HG02623 (cell line): Measurements from ENCODE around the gene NDUFA12.
"Not testable (repeated sequence)": the region's sequence is repeated elsewhere in the genome, so short reads cannot be mapped to it uniquely, and the experiment has no call there.

Source experiments
- ATAC-seq: cut with Tn5 transposase; IDR thresholded peaks from one replicate; pipeline ENCODE4 v1.9.1; 2021; ENCODE audit warnings: moderate library complexity; ENCODE audit not compliant: unreplicated experiment

The NDUFA12 gene

GRCh38 chr12:95003213-95003920 is at the start of gene NDUFA12:
TSS of gene NDUFA12 (minus strand) at chr12:95003697. CDS start at chr12:95003680, 17 bp downstream.
- peak; percentile 99 for ATAC-seq

DNA sequence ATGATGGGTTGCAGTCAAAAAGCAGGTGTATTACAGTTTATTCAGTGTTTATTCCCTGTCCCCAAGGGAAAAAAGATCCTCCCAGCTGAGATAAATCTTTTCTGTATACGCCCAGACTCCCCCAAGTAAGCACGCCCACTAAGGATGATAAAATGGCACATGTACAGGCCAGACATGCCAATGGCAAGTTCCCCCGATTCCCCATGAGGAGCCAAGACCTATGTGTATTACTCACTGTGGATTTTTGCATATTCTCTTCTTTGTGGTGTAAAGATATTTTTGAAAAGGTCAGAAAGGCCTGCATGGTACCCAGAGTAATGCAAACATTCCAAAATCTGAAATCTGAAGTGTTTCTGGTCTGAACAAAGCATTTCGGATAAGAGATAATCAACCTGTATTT is 47.7 kb upstream of the NDUFA12 start:
- no peak for ATAC-seq

- no peak for ATAC-seq
These were observed 34.4 kb upstream of the NDUFA12 start for GRCh38 chr12:95037906-95038305.

DNA sequence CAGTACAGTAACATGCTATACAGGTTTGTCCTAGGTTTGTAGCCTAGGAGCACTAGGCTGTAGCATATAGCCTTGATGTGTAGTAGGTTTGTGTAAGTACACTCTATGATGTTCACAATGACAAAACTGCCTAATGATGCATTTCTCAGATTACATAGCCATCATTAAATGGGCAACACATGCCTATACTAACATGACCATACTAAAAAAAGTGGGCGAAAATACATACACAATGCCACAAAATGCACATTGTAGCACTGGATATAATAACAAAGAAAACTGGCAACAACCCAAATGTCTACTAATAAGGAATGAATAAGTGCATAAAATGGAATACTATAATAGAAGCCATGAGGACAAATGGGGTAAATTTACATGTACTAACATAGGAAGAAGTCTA is 31.3 kb upstream of the NDUFA12 start:
- no peak for ATAC-seq

DNA sequence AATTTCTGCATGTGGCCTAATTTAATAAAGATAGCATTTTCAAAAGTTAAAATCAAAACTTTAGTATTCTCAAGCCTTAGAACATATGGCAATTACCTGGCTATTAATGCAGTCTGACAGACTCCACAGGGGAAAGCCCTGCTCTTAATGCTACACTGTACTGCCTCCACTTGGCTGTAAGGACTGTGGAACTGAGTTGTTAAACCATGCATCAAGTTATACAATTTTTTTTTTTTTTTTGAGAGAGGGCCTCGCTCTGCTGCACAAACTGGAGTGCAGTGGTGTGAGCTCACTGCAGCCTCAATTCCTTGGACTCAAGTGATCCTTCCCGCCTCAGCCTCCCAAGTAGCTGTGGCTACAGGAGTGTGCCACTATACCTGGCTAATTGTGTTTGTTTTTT is 19.0 kb upstream of the NDUFA12 start:
- no peak for ATAC-seq

DNA sequence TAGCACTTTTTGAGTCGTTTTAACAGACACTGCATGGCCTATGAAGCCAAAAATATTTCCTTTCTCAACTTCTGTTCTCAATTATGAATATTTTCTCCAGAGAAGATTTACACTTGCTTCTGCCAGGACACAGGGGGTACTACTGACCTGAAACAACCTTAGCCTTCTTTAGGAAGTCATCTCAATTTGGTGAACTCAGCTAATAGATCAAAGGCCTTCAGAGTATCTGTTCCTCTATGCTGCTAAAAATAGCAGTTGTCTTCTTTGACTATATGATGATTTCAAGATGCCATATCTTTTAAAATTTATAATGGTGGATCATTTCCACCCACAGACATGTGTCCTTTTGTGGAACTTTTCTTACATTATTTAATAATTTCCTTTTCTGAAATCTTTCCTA is 14.0 kb upstream of the NDUFA12 start:
- ATAC-seq: no peak

DNA sequence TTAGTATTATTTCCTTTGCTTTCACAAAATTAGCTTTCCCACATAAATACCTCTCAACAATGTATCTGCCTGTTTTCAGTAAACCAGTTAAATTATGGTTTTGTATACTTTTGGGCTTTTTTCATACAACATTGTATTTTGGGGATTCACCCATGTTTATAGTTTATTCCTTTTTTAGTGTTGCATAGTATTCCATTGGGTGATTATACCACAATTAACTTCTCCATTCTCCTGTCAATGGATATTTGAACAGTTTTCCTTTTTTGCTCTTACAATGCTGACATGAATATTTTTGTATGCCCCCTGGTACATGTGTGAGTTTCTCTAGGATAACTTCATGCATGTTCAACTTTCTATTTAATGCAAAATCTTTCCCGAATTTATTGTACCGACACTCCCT is 12.6 kb upstream of the NDUFA12 start:
- ATAC-seq: no peak

GRCh38 chr12:95014554-95014953 is 11.1 kb upstream of the NDUFA12 start:
- no peak for ATAC-seq

DNA sequence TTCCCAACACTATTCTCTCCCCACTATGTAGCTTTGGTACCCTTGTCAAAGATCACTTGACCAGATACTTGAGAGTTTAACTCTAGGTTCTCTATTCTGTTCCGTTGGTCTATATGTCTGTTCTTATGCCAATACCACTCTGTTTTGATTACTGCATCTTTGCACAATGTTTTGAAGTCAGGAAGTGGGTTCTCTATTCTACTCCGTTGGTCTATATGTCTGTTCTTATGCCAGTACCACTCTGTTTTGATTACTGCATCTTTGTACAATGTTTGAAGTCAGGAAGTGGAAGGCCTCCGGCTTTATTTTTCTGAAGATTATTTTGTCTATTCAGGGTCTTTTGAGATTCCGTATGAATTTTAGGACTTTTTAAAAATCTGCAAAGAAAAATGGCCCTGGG is 2.7 kb upstream of the NDUFA12 start:
- no peak for ATAC-seq

GRCh38 chr12:95004610-95005009 is 1.1 kb upstream of the NDUFA12 start:
- ATAC-seq: no peak

GRCh38 chr12:95003921-95004272 is 400 bp upstream of the NDUFA12 start:
- ATAC-seq: peak; percentile 12

GRCh38 chr12:95002754-95003153 is 743 bp downstream of the NDUFA12 start:
- ATAC-seq: no peak

GRCh38 chr12:94998326-94998725 is 5.2 kb downstream of the NDUFA12 start:
- ATAC-seq: no peak

DNA sequence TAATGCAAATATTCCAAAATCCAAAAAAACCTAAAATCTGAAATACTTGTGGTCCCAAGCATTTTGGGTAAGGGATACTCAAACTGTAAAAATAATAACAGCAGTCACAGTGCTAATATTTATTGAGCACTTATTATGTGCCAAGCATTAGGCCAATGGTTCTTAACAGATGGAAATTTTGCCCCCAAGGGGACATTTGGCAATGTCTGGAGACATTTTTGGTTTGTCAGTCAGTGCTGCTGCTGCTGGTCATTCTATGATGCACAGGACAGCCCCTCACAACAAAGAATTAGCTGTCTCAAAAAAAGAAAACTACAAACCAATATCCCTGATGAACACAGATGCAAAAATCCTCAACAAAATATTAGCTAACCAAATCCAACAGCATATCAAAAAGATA is 5.8 kb downstream of the NDUFA12 start:
- ATAC-seq: no peak

DNA sequence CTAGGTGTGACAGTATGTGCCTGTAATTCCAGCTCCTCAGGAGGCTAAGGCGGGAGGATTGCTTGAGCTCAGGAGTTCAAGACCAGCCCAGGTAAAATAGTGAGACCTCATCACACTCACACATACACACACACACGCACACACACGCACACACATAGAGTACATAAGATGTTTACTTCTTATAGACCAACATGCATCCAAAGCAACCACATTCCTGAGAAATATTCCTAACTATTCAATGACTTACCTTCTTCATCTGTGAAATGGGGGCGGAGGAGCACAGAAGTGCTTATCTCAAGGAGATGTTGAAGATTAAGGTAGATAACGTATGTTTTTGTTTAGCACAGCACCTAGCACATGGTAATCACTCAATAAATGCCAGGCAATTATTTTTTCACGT is 6.4 kb downstream of the NDUFA12 start:
- no peak for ATAC-seq

DNA sequence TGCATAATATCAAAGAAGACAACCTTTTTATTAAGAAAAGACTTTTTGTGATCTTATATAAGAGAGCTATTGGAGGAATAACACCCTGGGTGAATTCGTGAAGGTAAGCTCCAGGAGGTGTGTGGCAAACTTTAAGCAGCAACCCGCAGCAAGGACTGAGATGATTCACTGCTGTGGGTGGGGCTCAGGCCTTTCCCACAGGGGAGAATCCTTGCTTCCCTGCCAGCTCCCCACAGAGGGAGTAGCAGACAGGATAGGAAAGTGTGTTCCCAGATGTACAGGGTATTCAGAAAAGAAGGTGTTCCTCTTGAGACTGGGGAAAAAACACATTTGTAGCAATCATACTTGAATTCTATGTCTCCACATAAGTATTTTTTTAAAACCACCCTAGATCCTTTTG is 9.2 kb downstream of the NDUFA12 start:
- ATAC-seq: no peak

DNA sequence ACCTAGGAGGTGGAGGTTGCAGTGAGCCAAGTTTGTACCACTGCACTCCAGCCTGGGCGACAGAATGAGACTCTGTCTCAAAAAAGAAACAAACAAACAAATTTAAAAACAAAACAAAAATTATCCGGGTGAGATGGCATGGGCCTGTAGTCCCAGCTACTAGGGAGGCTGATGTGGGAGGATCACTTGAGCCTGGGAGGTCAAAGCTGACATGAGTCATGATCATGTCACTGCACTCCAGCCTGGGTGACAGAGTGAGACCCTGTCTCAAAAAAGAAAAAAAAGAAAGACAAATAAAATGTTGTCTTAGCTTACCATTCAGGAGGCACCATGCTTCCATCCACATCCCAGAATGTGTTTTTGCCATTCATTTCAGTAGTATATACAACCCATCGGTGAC is 9.6 kb downstream of the NDUFA12 start:
- ATAC-seq: not testable (repeated sequence)

DNA sequence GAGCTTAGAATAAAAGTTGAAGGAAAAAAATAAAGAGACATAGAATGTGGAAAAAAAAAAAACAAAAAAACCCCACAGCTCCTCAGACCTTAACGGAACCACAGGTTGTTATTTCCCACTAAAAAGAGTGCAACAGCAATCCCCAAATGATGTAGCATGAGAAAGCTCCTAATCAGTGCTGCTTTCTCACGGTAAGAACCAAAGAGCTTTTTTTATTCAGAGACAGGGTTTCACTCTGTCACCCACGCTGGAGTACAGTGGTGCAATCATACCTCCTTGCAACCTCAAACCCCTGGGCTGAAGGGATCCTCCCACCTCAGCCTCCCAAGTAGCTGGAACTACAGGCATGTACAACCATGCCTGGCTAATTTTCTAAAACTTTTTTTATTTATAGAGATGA is 13.3 kb downstream of the NDUFA12 start:
- no peak for ATAC-seq

DNA sequence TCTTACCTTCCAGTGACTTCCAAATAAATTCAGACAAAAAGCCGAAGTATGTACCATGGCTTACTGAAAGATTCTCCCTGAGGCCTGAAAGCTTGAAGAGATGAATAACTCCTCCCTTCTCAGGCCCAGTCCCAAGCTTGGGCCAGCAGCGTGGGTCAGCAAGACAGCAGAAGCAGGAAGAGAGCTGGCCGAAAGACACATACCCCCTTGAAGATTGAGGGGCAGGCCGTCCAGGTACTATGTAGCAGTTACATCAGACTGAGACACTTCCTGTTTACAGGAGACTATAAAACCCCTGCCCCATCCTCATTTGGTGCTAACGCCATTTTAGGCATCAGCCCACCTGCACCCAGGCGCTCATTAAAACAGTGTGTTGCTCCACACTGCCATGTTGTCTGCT is 15.0 kb downstream of the NDUFA12 start:
- no peak for ATAC-seq

DNA sequence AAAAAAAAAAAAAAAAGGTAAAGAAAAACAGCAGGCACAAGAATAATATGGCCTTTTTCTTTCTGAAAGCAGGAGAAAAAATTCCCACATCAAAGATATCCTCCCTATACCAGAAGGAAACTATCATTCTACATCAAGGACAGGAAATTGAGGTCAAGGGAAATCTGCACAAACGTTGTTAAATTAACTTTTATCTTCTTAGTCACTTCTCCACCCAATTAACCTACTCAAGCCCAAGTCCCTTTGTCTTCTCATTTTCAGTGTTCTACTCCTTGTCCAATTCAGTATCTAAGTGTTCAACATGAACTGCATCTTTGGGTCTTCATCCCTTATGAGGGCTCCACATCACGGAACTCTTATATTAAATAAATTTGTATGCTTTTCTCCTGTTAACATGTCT is 15.7 kb downstream of the NDUFA12 start:
- ATAC-seq: no peak

DNA sequence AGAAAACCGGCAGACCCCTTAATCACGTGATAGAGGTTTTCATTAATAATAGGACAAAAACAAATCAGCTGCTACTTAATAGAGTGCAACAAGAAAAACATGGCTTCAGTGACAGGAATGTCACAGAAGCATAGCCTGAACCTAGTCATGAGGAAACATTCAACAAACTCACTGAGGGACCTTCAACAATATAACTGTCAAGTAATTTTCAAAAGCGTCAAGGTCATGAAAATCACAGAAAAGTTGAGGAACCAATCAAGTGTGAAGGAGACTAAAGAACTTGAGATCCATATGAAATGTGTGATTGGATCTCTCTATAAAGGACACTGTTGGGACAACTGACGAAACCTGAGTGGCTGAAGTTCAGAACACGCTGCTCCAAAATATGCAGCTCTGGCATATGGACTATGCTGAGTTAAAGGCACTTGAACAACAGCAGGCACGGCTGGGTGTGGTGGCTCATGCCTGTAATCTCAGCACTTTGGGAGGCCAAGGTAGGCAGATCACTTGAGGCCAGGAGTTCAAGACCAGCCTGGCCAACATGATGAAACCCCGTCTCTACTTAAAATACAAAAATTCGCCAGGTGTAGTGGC is 16.3 kb downstream of the NDUFA12 start:
- ATAC-seq: no peak

GRCh38 chr12:94985099-94985498 is 18.4 kb downstream of the NDUFA12 start:
- not testable (repeated sequence) for ATAC-seq

- ATAC-seq: no peak
These were observed 20.2 kb downstream of the NDUFA12 start for GRCh38 chr12:94983321-94983720.
